HG03097 (cell line): ENCODE results near the gene LCN12.
A peak's percentile ranks its signal among the peaks of the same experiment; 100 is the strongest.

Source experiments
- ATAC-seq: cut with Tn5 transposase; IDR thresholded peaks from one replicate; pipeline ENCODE4 v1.9.1; 2021; ENCODE audit not compliant: unreplicated experiment, low FRiP score

LCN12 gene

GRCh38 chr9:136926154-136926704 lies 25.8 kb upstream of the LCN12 start:
- ATAC-seq, result no peak

- ATAC-seq, result no peak
Observed at GRCh38 chr9:136926749-136927148, 25.3 kb upstream of the LCN12 start.

GRCh38 chr9:136927343-136928271 lies 24.5 kb upstream of the LCN12 start:
- no peak for ATAC-seq

- ATAC-seq, result no peak
Observed at GRCh38 chr9:136928591-136928990, 23.5 kb upstream of the LCN12 start.

- ATAC-seq, result no peak
Observed at GRCh38 chr9:136930014-136930413, 22.1 kb upstream of the LCN12 start.

GRCh38 chr9:136931611-136932130 lies 20.4 kb upstream of the LCN12 start:
- no peak for ATAC-seq

- ATAC-seq, result no peak
Observed at GRCh38 chr9:136934277-136934676, 17.8 kb upstream of the LCN12 start.

GRCh38 chr9:136935651-136936050 lies 16.4 kb upstream of the LCN12 start:
- no peak for ATAC-seq

GRCh38 chr9:136936645-136937170 lies 15.4 kb upstream of the LCN12 start:
- no peak for ATAC-seq

- ATAC-seq, result no peak
Observed at GRCh38 chr9:136937186-136938001, 14.7 kb upstream of the LCN12 start.

GRCh38 chr9:136939431-136939995 lies 12.6 kb upstream of the LCN12 start:
- ATAC-seq, result no peak

- ATAC-seq, result no peak
Observed at GRCh38 chr9:136939996-136940525, 12.0 kb upstream of the LCN12 start.

GRCh38 chr9:136940526-136941230 lies 11.4 kb upstream of the LCN12 start:
- no peak for ATAC-seq

GRCh38 chr9:136941231-136942111 lies 10.6 kb upstream of the LCN12 start:
- no peak for ATAC-seq

GRCh38 chr9:136942112-136942880 lies 9.8 kb upstream of the LCN12 start:
- ATAC-seq, result no peak

- no peak for ATAC-seq
Observed at GRCh38 chr9:136942881-136943230, 9.2 kb upstream of the LCN12 start.

GRCh38 chr9:136943291-136944211 lies 8.5 kb upstream of the LCN12 start:
- peak; percentile 3 for ATAC-seq
